SK-N-SH treated with all-trans-retinoic acid at 6 μM for 48 hours (cell line): ENCODE data around the gene FBXO27.

ENCODE experiments used
- ARNTL ChIP-seq: fragments of 450-650 bp; formaldehyde crosslinking; IDR thresholded peaks from 2 replicates; pipeline ENCODE4 v1.5.0; 2020; ENCODE audit warnings: low read depth, mild to moderate bottlenecking, moderate library complexity, borderline replicate concordance
- BACH2 ChIP-seq: fragments of 250-450 bp; sonication (Bioruptor Pico); IDR thresholded peaks from 2 replicates; pipeline ENCODE4 v1.9.0; 2021; ENCODE audit warnings: mild to moderate bottlenecking, borderline replicate concordance
- CREB5 ChIP-seq: fragments of 250-450 bp; sonication (Bioruptor Pico); IDR thresholded peaks from 2 replicates; pipeline ENCODE4 v1.5.1; 2020; ENCODE audit warnings: low read depth, mild to moderate bottlenecking, moderate library complexity
- GLIS3 ChIP-seq: fragments of 250-450 bp; sonication (Bioruptor Pico); IDR thresholded peaks from 2 replicates; pipeline ENCODE4 v1.5.0; 2020; ENCODE audit warnings: mild to moderate bottlenecking, moderate library complexity
- OSR1 ChIP-seq: fragments of 250-450 bp; sonication (Bioruptor Pico); IDR thresholded peaks from 2 replicates; pipeline ENCODE4 v1.8.0; 2022; ENCODE audit warnings: moderate library complexity, mild to moderate bottlenecking, inconsistent platforms
- POU6F1 ChIP-seq: fragments of 250-450 bp; sonication (Bioruptor Pico); IDR thresholded peaks from 2 replicates; pipeline ENCODE4 v1.8.0; 2021; ENCODE audit warnings: low read depth, mild to moderate bottlenecking, moderate library complexity, borderline replicate concordance
- PPARA ChIP-seq: fragments of 250-450 bp; sonication (Bioruptor Pico); IDR thresholded peaks from 2 replicates; pipeline ENCODE4 v1.5.0; 2020; ENCODE audit warnings: mild to moderate bottlenecking, borderline replicate concordance
- SNAI2 ChIP-seq: fragments of 250-450 bp; sonication (Bioruptor Pico); IDR thresholded peaks from 2 replicates; pipeline ENCODE4 v1.5.0; 2020; ENCODE audit warnings: mild to moderate bottlenecking, moderate library complexity
- TSHZ2 ChIP-seq: fragments of 250-450 bp; sonication (Bioruptor Pico); IDR thresholded peaks from 2 replicates; pipeline ENCODE4 v1.5.0; 2020; ENCODE audit warnings: mild to moderate bottlenecking, moderate library complexity
- ZFP30 ChIP-seq: fragments of 450-650 bp; formaldehyde crosslinking; IDR thresholded peaks from 2 replicates; pipeline ENCODE4 v1.5.0; 2022; ENCODE audit warnings: mild to moderate bottlenecking, moderate library complexity
- ZNF565 ChIP-seq: fragments of 450-650 bp; formaldehyde crosslinking; conservative IDR thresholded peaks from 2 replicates; pipeline ENCODE4 v1.5.0; 2020; ENCODE audit warnings: low read depth, mild to moderate bottlenecking, moderate library complexity
- ZNF8 ChIP-seq: fragments of 450-650 bp; formaldehyde crosslinking; IDR thresholded peaks from 2 replicates; pipeline ENCODE4 v1.5.0; 2020; ENCODE audit warnings: mild to moderate bottlenecking, moderate library complexity

GRCh38 chr19:39007096-39007495, 25.3 kb downstream of the FBXO27 start:
- TF ChIP-seq ZFP30 (CRISPR knock-in tag) (no peak), GLIS3 (no peak), TSHZ2 (CRISPR knock-in tag) (no peak), ZNF565 (CRISPR knock-in tag) (no peak), SNAI2 (CRISPR knock-in tag) (no peak), ARNTL (CRISPR knock-in tag) (no peak), PPARA (CRISPR knock-in tag) (no peak), CREB5 (CRISPR knock-in tag) (no peak), BACH2 (CRISPR knock-in tag) (no peak), POU6F1 (no peak), ZNF8 (no peak), OSR1 (CRISPR knock-in tag) (no peak)
